Activated B cell treated with CpG ODN at 0.5 μM for 24 hours (primary cell): Measurements from ENCODE around the gene ATAD1. TPM values are rescaled to one million over a fixed set of nuclear protein-coding genes. Genes with fewer than 3 reads are reported as not detected.
"Not testable (repeated sequence)": the region's sequence is repeated elsewhere in the genome, so short reads cannot be mapped to it uniquely, and the experiment has no call there.

ENCODE experiments used
- ATAC-seq: fragments of 200-7000 bp; cut with Tn5 transposase; one replicate; pipeline ENCODE4 v1.10.0; 2021; ENCODE audit warnings: low read depth, mild to moderate bottlenecking, moderate library complexity
- CTCF ChIA-PET: fragments of 350-600 bp; sonication (Branson Sonifier 250); formaldehyde crosslinking; loops from one replicate; lab custom pipeline; 2021; ENCODE audit warnings: antibody characterized with exemption; lab: Charles Lee
- POLR2A ChIA-PET: fragments of 350-600 bp; sonication (Branson Sonifier 250); formaldehyde crosslinking; loops from one replicate; lab custom pipeline; 2021; ENCODE audit warnings: antibody characterized with exemption; lab: Charles Lee
- DNase-seq: peaks from one replicate; pipeline ENCODE4 v3.0.0; 2022
- H3K27ac Mint-ChIP-seq: one replicate; pipeline ENCODE4 v1.8.0; 2020; ENCODE audit warnings: mixed read lengths
- H3K27me3 Mint-ChIP-seq: one replicate; pipeline ENCODE4 v1.8.0; 2021; ENCODE audit warnings: mixed read lengths
- H3K36me3 Mint-ChIP-seq: one replicate; pipeline ENCODE4 v1.8.0; 2021; ENCODE audit warnings: low read depth, mixed read lengths
- H3K4me1 Mint-ChIP-seq: one replicate; pipeline ENCODE4 v1.8.0; 2021; ENCODE audit warnings: mixed read lengths
- H3K4me3 Mint-ChIP-seq: one replicate; pipeline ENCODE4 v1.8.0; 2020; ENCODE audit warnings: mild to moderate bottlenecking, mixed read lengths
- H3K9me3 Mint-ChIP-seq: one replicate; pipeline ENCODE4 v1.8.0; 2020; ENCODE audit warnings: mixed read lengths
- intact Hi-C: fragments of 100-400 bp; cut with micrococcal nuclease; formaldehyde crosslinking; loops from one replicate; pipeline ENCODE4 v1.15.1; 2024
- total RNA-seq: library from RNA; stranded (reverse); gene quantifications from 2 replicates; pipeline ENCODE4 v1.2.3, GENCODE V29; 2022
- TF ChIP-seq, protein P1 (sequence below): fragments of 200-600 bp; IDR thresholded peaks from one replicate; pipeline ENCODE4 v1.8.0; 2022; ENCODE audit warnings: antibody characterized with exemption, mild to moderate bottlenecking

ATAD1 gene
- total RNA-seq, 1 donor from 2014 or later: 42.6 TPM

GRCh38 chr10:87861953-87862678 lies 44.1 kb upstream of the ATAD1 start:
- DNase-seq (peak; percentile 93), ATAC-seq (peak; percentile 68)
- CTCF ChIA-PET: interaction anchor here (0.8 to 7.3 kb wide), 17 partner anchors 12 to 721 kb away, joined by 3 to 112 read pairs (median 5); partner anchors contain the start of genes ATAD1 and RNLS
- no peaks in the 10 kb centered on the region for H3K27me3 Mint-ChIP-seq
- peaks cover 30% of the 10 kb centered on the region for H3K4me1 Mint-ChIP-seq
- peak overlapping the region; percentile 98 for H3K27ac Mint-ChIP-seq
- POLR2A ChIA-PET: interaction anchor here (0.6 to 8.5 kb wide), 56 partner anchors 10 to 1040 kb away, joined by 3 to 257 read pairs (median 4); partner anchors contain the start of genes ATAD1, RNLS and STAMBPL1
- H3K4me3 Mint-ChIP-seq: peak overlapping the region; percentile 97
- no peaks in the 10 kb centered on the region for H3K9me3 Mint-ChIP-seq
- intact Hi-C loops: loop anchor here (1.0 to 5.0 kb wide), 10 partner anchors 44 to 1020 kb away; partner anchors contain the start of genes ATAD1 and STAMBPL1
- TF ChIP-seq, protein P1, sequence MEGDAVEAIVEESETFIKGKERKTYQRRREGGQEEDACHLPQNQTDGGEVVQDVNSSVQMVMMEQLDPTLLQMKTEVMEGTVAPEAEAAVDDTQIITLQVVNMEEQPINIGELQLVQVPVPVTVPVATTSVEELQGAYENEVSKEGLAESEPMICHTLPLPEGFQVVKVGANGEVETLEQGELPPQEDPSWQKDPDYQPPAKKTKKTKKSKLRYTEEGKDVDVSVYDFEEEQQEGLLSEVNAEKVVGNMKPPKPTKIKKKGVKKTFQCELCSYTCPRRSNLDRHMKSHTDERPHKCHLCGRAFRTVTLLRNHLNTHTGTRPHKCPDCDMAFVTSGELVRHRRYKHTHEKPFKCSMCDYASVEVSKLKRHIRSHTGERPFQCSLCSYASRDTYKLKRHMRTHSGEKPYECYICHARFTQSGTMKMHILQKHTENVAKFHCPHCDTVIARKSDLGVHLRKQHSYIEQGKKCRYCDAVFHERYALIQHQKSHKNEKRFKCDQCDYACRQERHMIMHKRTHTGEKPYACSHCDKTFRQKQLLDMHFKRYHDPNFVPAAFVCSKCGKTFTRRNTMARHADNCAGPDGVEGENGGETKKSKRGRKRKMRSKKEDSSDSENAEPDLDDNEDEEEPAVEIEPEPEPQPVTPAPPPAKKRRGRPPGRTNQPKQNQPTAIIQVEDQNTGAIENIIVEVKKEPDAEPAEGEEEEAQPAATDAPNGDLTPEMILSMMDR: no peak
- peaks cover 38% of the 10 kb centered on the region for H3K36me3 Mint-ChIP-seq

DNA sequence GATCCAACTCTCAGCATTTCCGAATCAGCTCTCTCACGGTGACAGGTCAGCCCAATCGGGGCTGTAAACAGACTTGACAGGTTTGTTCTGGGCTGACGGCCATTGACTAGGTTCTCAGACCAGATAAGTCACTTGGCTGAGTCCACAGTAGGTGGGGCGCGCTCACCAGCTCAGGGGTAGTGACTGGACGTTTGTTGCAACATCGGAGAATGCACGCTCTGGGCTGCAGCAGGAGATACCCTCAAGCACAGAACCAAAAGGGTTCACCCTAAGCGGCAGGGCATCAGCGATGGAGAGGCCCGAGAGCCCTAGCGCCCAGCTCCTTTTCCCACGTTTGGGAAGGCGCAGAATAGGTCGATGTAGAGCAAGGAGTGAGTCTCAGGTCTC lies 43.5 kb upstream of the ATAD1 start:
- CTCF ChIA-PET: interaction anchor here (1.0 to 7.3 kb wide), 15 partner anchors 12 to 949 kb away, joined by 3 to 112 read pairs (median 6); partner anchors contain the start of genes ATAD1 and RNLS
- Mint-ChIP-seq H3K4me3 (peak overlapping the region; percentile 97), H3K36me3 (peaks cover 34% of the 10 kb centered on the region), H3K27me3 (no peaks in the 10 kb centered on the region), H3K4me1 (peaks cover 26% of the 10 kb centered on the region), H3K9me3 (no peaks in the 10 kb centered on the region), H3K27ac (peak overlapping the region; percentile 98)
- intact Hi-C loops: loop anchor here (2.0 to 5.0 kb wide), 4 partner anchors 453 to 1021 kb away; partner anchors contain the start of gene STAMBPL1
- peak; percentile 9 for ATAC-seq
- DNase-seq: no peak
- POLR2A ChIA-PET: interaction anchor here (0.6 to 8.5 kb wide), 43 partner anchors 10 to 1041 kb away, joined by 3 to 257 read pairs (median 6); partner anchors contain the start of genes ATAD1, RNLS and STAMBPL1
- TF ChIP-seq, protein P1: no peak

GRCh38 chr10:87860816-87861403 lies 42.9 kb upstream of the ATAD1 start:
- Mint-ChIP-seq H3K36me3 (peaks cover 32% of the 10 kb centered on the region), H3K27me3 (no peaks in the 10 kb centered on the region), H3K4me1 (peaks cover 23% of the 10 kb centered on the region), H3K27ac (peak overlapping the region; percentile 98), H3K4me3 (peak overlapping the region; percentile 97), H3K9me3 (no peaks in the 10 kb centered on the region)
- intact Hi-C loops: loop anchor here (1.0 to 5.0 kb wide), 6 partner anchors 454 to 1021 kb away; partner anchors contain the start of gene STAMBPL1
- TF ChIP-seq, protein P1: no peak
- ChIA-PET POLR2A (interaction anchor here (1.1 to 8.5 kb wide), 17 partner anchors 11 to 721 kb away, joined by 3 to 257 read pairs (median 21); partner anchors contain the start of genes ATAD1 and RNLS), CTCF (interaction anchor here (0.9 to 7.3 kb wide), 13 partner anchors 11 to 950 kb away, joined by 3 to 112 read pairs (median 6); partner anchors contain the start of gene RNLS)
- no peak for ATAC-seq
- DNase-seq: no peak

DNA sequence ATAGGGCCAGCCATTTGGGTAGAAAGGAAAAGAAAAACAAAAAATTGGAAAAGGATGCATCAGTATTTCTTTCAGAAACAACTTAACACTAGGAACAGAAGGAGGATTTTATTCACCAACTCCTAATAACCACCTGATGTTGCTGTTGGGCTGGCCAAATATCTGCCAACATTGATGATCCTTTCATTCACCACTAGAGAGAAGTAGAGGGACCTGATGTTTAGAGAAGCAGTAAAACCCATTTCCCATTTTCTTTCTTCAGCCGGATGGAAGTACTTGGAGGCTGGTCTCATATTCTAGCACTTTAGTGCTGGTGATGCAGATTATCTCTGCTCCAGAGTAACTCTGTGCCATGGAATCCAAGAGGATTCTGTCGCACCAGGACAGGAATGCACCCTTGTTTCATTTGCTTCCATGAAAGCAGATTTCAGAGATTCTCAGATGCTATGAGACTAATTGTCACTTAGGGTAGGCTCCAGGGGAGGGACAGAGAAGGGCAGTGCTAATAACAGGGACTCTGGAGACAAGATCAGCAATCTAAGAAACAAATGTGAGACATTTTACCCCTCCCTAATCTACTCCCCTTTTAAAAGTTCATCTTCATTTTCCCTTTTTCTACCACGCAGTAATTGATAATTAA lies 42.2 kb upstream of the ATAD1 start:
- intact Hi-C loops: loop anchor here (1.0 to 5.0 kb wide), 6 partner anchors 455 to 1022 kb away; partner anchors contain the start of gene STAMBPL1
- CTCF ChIA-PET: interaction anchor here (0.9 to 7.3 kb wide), 10 partner anchors 10 to 950 kb away, joined by 3 to 112 read pairs (median 14); no protein-coding TSS in a partner anchor
- POLR2A ChIA-PET: interaction anchor here (0.7 to 8.5 kb wide), 6 partner anchors 89 to 722 kb away, joined by 3 to 257 read pairs (median 44); partner anchors contain the start of gene RNLS
- Mint-ChIP-seq H3K9me3 (no peaks in the 10 kb centered on the region), H3K4me1 (peaks cover 18% of the 10 kb centered on the region), H3K36me3 (peaks cover 26% of the 10 kb centered on the region), H3K4me3 (peak overlapping the region; percentile 51), H3K27me3 (no peaks in the 10 kb centered on the region), H3K27ac (peak overlapping the region; percentile 98)
- no peak for ATAC-seq
- TF ChIP-seq, protein P1: no peak
- DNase-seq: no peak

DNA sequence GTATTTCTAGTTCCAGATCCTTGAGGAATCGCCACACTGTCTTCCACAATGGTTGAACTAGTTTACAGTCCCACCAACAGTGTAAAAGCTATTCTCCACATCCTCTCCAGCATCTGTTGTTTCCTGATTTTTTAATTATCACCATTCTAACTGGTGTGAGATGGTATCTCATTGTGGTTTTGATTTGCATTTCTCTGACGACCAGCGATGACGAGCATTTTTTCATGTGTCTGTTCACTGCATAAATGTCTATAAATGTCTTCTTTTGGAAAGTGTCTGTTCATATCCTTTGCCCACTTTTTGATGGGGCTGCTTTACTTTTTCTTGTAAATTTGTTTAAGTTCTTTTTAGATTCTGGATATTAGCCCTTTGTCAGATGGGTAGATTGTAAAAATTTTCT lies 37.6 kb upstream of the ATAD1 start:
- H3K4me3 Mint-ChIP-seq, H3K9me3 Mint-ChIP-seq, H3K27ac Mint-ChIP-seq, H3K27me3 Mint-ChIP-seq, DNase-seq, CTCF ChIA-PET, POLR2A ChIA-PET, H3K36me3 Mint-ChIP-seq, ATAC-seq: not testable (repeated sequence)
- intact Hi-C loops: loop anchor here (10.0 kb wide), 1 partner anchor 829 kb away; no protein-coding TSS in a partner anchor
- peaks cover 12% of the 10 kb centered on the region for H3K4me1 Mint-ChIP-seq

GRCh38 chr10:87855247-87855646 lies 37.2 kb upstream of the ATAD1 start:
- H3K9me3 Mint-ChIP-seq, H3K27ac Mint-ChIP-seq, ATAC-seq, POLR2A ChIA-PET, H3K36me3 Mint-ChIP-seq, H3K27me3 Mint-ChIP-seq, H3K4me3 Mint-ChIP-seq, H3K4me1 Mint-ChIP-seq, DNase-seq, CTCF ChIA-PET: not testable (repeated sequence)
- intact Hi-C loops: loop anchor here (10.0 kb wide), 1 partner anchor 830 kb away; no protein-coding TSS in a partner anchor
